Stomach smooth muscle (tissue), 2 donors: ENCODE results near the gene TTLL9.

Experiments
- H3K27ac ChIP-seq: one replicate; pipeline ENCODE4 v1.7.0; 2013; ENCODE audit warnings: mild to moderate bottlenecking, low read length, inconsistent platforms
- H3K27me3 ChIP-seq, 2 donors: one replicate each; pipeline ENCODE4 v1.7.0; 2013; ENCODE audit warnings: low read length in 2 of 2; ENCODE audit not compliant: insufficient read depth in 2 of 2, control insufficient read depth in 1 of 2
- H3K36me3 ChIP-seq, 2 donors: one replicate each; pipeline ENCODE4 v1.7.0; 2013; ENCODE audit warnings: low read length in 2 of 2; ENCODE audit not compliant: control insufficient read depth in 2 of 2, insufficient read depth in 2 of 2
- H3K4me1 ChIP-seq: one replicate; pipeline ENCODE4 v1.7.0; 2013; ENCODE audit warnings: low read length; ENCODE audit not compliant: control insufficient read depth, insufficient read depth
- H3K4me3 ChIP-seq, 2 donors: one replicate each; pipeline ENCODE4 v1.7.0; 2013; ENCODE audit warnings: low read length in 2 of 2
- H3K9ac ChIP-seq, 2 donors: one replicate each; pipeline ENCODE4 v1.7.0; 2013; ENCODE audit warnings: low read length in 2 of 2, mild to moderate bottlenecking in 1 of 2
- H3K9me3 ChIP-seq, 2 donors: one replicate each; pipeline ENCODE4 v1.7.0; 2013; ENCODE audit warnings: low read length in 2 of 2; ENCODE audit not compliant: control insufficient read depth in 2 of 2
- donor health status: healthy.
- donor health status: Pancreatic carcinoma.

The TTLL9 gene

GRCh38 chr20:31989030-31989645 is 118.7 kb downstream of the TTLL9 start:
- Histone ChIP-seq H3K27me3 (peaks cover 0 to 3% of the 10 kb centered on the region in 2 donors), H3K36me3 (no peaks in the 10 kb centered on the region), H3K27ac (no peak overlapping the region), H3K4me3 (no peak overlapping the region), H3K4me1 (no peaks in the 10 kb centered on the region), H3K9ac (no peak overlapping the region), H3K9me3 (no peaks in the 10 kb centered on the region)

GRCh38 chr20:31990641-31991338 is 120.4 kb downstream of the TTLL9 start:
- Histone ChIP-seq H3K9ac (no peak overlapping the region), H3K27me3 (peaks cover 5 to 7% of the 10 kb centered on the region in 2 donors), H3K36me3 (no peaks in the 10 kb centered on the region), H3K27ac (no peak overlapping the region), H3K4me3 (no peak overlapping the region), H3K9me3 (no peaks in the 10 kb centered on the region), H3K4me1 (no peaks in the 10 kb centered on the region)

GRCh38 chr20:31991339-31991705 is 120.9 kb downstream of the TTLL9 start:
- Histone ChIP-seq H3K4me1 (no peaks in the 10 kb centered on the region), H3K9me3 (no peaks in the 10 kb centered on the region)

GRCh38 chr20:31992086-31992485 is 121.7 kb downstream of the TTLL9 start:
- no peaks in the 10 kb centered on the region for H3K4me1 ChIP-seq
- H3K27ac ChIP-seq: no peak overlapping the region
- peaks cover 9 to 10% of the 10 kb centered on the region in 2 donors for H3K27me3 ChIP-seq

More at GRCh38 chr20:31991339-31991705, 120.9 kb downstream of the TTLL9 start:
- no peaks in the 10 kb centered on the region for H3K36me3 ChIP-seq
- peaks cover 5 to 7% of the 10 kb centered on the region in 2 donors for H3K27me3 ChIP-seq
- H3K27ac ChIP-seq: no peak overlapping the region
- no peak overlapping the region for H3K9ac ChIP-seq
- H3K4me3 ChIP-seq: no peak overlapping the region

More at GRCh38 chr20:31992086-31992485, 121.7 kb downstream of the TTLL9 start:
- Histone ChIP-seq H3K9ac (no peak overlapping the region), H3K36me3 (no peaks in the 10 kb centered on the region), H3K4me3 (no peak overlapping the region), H3K9me3 (no peaks in the 10 kb centered on the region)
